ENCODE measurements around the gene MORC4. TPM values are rescaled to one million over a fixed set of nuclear protein-coding genes. Genes with fewer than 3 reads are reported as not detected.

The MORC4 gene
- total RNA-seq, 3 donors from 2014 or later: 17.3 to 19.7 (median 18.2) TPM

GRCh38 chrX:106899841-106900240 is 100.2 kb downstream of the MORC4 start:
- intact Hi-C loops (cut with DNase I; ENCODE audit: low total_unique reads): no loop called here
- TF ChIP-seq CTCF (IDR thresholded peaks at IDR 0.05): no peak
- TF ChIP-seq POLR2AphosphoS5 (IDR thresholded peaks at IDR 0.05): no peak
- no peak for TF ChIP-seq POLR2A (IDR thresholded peaks at IDR 0.05)
- no peaks in the 10 kb centered on the region for H3K4me1 ChIP-seq

GRCh38 chrX:106899276-106899675 is 100.7 kb downstream of the MORC4 start:
- H3K4me3 ChIP-seq: no peak overlapping the region
- no peak for TF ChIP-seq POLR2AphosphoS5 (IDR thresholded peaks at IDR 0.05)
- TF ChIP-seq POLR2A (IDR thresholded peaks at IDR 0.05): no peak
- no peak for TF ChIP-seq CTCF (IDR thresholded peaks at IDR 0.05)
- peaks cover 0 to 70% of the 10 kb centered on the region in 2 donors for H3K27me3 ChIP-seq
- H3K27ac ChIP-seq: no peak overlapping the region
- DNase-seq (ENCODE audit: low spot score in 2 of 2): no peak
- no peaks in the 10 kb centered on the region for H3K9me3 ChIP-seq
- intact Hi-C loops (cut with DNase I; ENCODE audit: low total_unique reads): no loop called here
- no peaks in the 10 kb centered on the region for H3K36me3 ChIP-seq
- H3K4me1 ChIP-seq: no peaks in the 10 kb centered on the region

More at GRCh38 chrX:106899841-106900240, 100.2 kb downstream of the MORC4 start:
- Histone ChIP-seq H3K27me3 (peaks cover 0 to 66% of the 10 kb centered on the region in 2 donors), H3K27ac (no peak overlapping the region), H3K9me3 (no peaks in the 10 kb centered on the region), H3K36me3 (no peaks in the 10 kb centered on the region), H3K4me3 (no peak overlapping the region)
- DNase-seq (ENCODE audit: low spot score in 2 of 2): no peak

- DNase-seq (ENCODE audit: low spot score in 2 of 2): no peak
- Histone ChIP-seq H3K4me1 (no peaks in the 10 kb centered on the region), H3K36me3 (no peaks in the 10 kb centered on the region), H3K27me3 (peaks cover 0 to 72% of the 10 kb centered on the region in 2 donors), H3K4me3 (no peak overlapping the region), H3K27ac (no peak overlapping the region), H3K9me3 (no peaks in the 10 kb centered on the region)
- TF ChIP-seq POLR2A (IDR thresholded peaks at IDR 0.05) (no peak), CTCF (IDR thresholded peaks at IDR 0.05) (no peak), POLR2AphosphoS5 (IDR thresholded peaks at IDR 0.05) (no peak)
- intact Hi-C loops (cut with DNase I; ENCODE audit: low total_unique reads): no loop called here
These were observed 101.5 kb downstream of the MORC4 start for GRCh38 chrX:106898462-106898861.

GRCh38 chrX:106897259-106897658 is 102.8 kb downstream of the MORC4 start:
- no peak for DNase-seq (ENCODE audit: low spot score in 2 of 2)
- Histone ChIP-seq H3K36me3 (no peaks in the 10 kb centered on the region), H3K27me3 (peaks cover 0 to 74% of the 10 kb centered on the region in 2 donors), H3K27ac (no peak overlapping the region), H3K4me3 (no peak overlapping the region), H3K9me3 (no peaks in the 10 kb centered on the region), H3K4me1 (no peaks in the 10 kb centered on the region)
- intact Hi-C loops (cut with DNase I; ENCODE audit: low total_unique reads): no loop called here
- TF ChIP-seq POLR2AphosphoS5 (IDR thresholded peaks at IDR 0.05) (no peak), POLR2A (IDR thresholded peaks at IDR 0.05) (no peak), CTCF (IDR thresholded peaks at IDR 0.05) (no peak)

- Histone ChIP-seq H3K4me3 (no peak overlapping the region), H3K27ac (no peak overlapping the region), H3K4me1 (no peaks in the 10 kb centered on the region), H3K27me3 (peaks cover 0 to 68% of the 10 kb centered on the region in 2 donors), H3K36me3 (no peaks in the 10 kb centered on the region), H3K9me3 (no peaks in the 10 kb centered on the region)
- intact Hi-C loops (cut with DNase I; ENCODE audit: low total_unique reads): no loop called here
- TF ChIP-seq POLR2A (IDR thresholded peaks at IDR 0.05) (no peak), POLR2AphosphoS5 (IDR thresholded peaks at IDR 0.05) (no peak), CTCF (IDR thresholded peaks at IDR 0.05) (no peak)
- no peak for DNase-seq (ENCODE audit: low spot score in 2 of 2)
These were observed 105.0 kb downstream of the MORC4 start for GRCh38 chrX:106894978-106895452.
